HG02678 (cell line): ENCODE measurements around the gene HOXB4.

Source experiments
- ATAC-seq: cut with Tn5 transposase; IDR thresholded peaks from one replicate; pipeline ENCODE4 v1.9.1; 2021; ENCODE audit warnings: mild to moderate bottlenecking, moderate library complexity; ENCODE audit not compliant: unreplicated experiment

The HOXB4 gene

DNA sequence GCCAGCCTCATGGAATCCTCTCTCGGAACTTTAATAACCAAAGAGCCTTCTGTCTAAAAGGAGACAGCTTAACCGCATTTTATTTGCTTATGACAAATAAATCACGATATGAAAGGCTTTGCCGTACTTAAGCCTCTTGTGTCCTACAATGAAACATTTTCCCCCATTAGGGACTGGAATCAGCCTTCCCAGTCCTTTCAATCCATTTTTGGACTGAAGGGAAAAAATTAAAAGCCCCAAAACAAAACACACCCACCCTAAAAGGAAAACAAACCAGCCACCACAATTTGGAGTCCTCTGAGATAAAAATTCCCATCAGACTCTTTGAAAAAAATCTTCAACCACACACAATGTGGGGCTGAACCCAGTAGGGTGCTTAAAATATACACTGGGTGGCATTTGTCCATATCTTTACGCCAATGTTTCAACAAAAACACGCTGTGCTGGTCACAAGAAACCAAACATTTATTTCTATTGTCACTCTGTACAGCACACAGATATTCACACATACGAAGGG lies 3.0 kb downstream of the HOXB4 start:
- ATAC-seq: no peak

DNA sequence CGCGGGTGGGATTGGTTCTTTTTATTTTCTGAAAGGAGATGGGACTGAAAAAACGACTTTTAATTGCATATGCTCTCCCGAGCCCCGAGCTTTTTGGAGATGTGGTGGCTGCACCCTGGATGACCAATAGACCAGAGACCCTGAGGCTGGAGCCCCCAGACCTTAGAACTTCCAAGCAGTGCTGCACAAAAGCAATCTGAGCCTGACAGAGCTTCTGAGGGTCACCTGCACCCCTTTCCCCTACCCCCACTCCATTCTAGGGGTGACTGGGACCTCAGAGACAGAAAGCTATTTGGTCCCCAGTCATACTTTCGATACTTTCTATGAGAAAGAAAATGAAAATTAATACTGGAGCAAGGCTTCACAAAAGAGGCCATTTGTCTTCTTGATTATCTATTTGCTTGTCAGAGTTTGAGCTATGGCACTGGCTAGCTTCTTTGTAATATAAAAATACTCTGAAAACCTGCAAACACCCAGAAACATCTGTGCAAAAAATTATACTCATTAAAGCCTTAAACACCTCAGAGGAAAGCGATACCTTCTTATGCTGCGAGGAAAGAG lies 3.6 kb downstream of the HOXB4 start:
- ATAC-seq: no peak

DNA sequence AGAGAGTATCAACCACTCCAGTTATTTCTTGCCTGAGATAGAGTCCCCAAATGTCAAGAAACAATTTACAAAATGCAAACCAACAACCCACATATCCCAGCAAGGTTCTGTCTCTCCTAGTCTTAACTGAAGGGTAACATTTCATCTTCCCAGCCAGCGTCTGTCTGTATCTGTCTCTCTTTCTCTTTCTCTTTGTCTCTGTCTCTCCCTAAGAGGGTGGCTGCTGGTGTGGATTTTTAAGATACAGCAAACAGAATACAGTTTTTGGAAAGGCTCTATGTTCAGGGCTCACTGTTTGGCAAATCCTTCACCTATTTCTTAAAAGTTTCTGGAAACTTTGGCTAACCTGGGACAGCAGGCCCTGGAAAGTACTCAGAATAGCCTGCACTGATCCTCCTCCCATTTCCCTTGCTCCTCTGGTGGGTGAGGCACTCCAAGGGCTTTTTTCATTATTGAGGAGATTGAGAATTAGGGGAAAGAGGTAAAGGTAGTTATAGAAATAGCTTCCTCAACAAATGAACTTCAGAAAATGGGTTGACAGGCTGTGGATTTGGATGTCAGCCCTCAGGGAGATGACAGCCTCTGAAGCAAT lies 6.2 kb downstream of the HOXB4 start:
- no peak for ATAC-seq

DNA sequence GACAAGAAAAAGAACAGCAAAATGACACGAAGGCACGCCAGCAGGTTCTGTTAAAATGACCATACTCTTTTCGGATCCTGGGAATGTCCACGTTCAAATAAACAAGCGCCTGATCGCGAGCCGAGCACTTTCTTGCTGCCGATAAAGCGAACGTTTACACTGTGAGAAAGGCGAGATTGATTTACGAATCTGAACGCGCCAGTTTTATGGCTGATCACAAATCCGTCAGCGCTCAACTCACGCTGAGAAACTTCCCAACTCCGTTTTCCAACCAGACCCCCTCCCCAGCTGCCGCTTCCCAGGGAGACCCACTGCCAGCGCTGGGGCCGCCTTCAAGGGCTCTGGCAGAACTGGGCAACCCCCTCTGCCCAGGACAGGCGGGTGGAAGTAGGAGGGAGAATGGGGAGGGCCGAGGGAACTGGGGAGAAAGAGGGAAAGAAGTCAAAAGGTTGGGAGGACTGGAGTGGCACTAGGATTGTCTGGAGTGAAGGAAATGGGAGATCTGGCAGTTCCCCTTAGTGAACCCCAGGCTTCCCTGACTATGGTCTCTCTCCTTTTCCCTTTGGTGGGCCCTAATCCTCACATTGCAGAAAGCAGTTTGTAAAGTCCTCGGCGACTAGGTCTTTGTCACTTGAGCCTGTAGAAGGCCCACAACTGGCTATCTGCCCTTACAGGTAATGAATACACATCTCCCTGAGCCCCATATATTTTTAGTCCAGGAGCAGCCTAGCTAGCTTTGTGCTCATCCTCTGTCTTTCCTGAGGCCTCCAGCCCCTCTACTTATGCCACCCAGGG lies 6.9 kb downstream of the HOXB4 start:
- ATAC-seq: no peak

DNA sequence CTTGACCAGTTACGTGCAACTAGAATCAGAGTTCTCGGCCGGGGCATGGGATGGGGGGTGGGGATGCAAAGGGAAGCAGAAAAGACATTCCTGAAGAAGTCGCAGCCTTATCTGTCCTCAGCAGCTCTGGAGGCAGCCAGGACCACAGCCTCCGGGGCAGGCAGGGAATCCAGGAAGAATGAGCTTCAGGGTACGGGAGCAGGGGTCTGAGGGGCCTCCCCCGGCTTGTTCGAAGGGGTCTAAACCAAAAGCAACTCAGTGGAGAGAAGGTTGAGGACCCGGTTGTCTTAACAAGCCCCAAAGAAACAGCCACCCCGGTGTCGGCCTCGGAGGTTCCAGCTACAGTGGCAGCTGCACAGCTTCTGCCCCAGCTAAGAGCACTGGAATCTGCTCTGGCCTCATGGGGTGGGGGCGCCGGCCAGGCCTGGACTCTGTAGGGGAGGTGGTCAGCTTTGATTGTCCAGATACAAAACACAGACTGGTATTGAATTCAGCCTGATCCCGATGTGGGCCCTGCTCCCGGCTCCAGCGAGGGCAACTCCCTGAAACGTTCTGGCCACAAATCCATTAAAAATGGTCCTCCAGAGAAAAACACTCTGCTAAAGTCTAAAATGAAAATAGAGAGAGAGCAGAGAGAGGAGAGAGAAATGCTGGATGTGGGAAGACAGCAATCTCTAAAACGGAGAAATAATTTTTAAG lies 7.7 kb downstream of the HOXB4 start:
- ATAC-seq: no peak

DNA sequence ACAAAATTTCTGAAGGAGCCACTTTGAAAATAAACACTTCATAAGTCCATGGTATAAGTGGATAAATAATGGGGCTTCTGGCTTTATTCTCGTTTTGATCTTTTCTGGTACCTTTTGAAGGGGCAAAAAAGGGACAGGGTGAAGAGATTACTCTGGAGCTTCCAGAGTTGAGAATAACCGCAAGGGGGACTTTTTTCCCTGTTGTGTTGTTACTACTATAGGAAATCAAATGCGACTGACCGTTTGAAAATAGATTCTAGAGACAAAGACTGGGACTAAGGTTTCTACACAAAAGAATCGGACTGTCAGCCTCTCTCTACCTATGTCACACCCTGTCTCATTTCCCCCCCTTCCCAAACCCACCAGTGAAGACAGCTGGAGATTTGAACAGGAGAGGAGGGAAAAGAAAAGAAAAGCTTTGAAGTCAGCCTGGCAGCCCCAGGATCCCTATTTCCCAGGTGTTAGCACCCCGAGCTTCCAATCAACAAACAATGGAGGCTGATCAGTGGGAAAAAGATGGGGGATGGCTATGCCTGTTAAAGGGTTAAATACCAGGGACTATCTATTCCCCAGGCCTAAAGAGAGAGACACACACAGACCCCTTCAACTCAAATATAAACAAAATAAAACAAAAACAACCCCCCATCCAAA lies 8.4 kb downstream of the HOXB4 start:
- no peak for ATAC-seq

DNA sequence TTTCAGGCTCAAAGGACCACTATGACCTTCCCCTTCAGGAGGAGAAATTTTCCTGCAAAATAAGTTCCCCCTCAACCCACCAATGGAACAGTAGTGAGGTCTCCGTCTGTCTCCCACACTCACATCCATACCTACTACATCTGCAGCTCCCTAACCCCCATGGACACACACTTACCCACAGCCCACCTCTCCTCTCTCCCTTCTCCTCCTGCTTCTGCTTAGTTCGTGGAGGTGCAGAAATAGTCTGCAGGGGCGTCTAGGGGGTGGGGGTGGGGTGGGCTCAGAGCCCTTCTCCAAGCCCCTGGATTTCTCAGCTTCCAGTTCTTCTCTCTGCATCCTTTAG lies 8.9 kb downstream of the HOXB4 start:
- no peak for ATAC-seq

DNA sequence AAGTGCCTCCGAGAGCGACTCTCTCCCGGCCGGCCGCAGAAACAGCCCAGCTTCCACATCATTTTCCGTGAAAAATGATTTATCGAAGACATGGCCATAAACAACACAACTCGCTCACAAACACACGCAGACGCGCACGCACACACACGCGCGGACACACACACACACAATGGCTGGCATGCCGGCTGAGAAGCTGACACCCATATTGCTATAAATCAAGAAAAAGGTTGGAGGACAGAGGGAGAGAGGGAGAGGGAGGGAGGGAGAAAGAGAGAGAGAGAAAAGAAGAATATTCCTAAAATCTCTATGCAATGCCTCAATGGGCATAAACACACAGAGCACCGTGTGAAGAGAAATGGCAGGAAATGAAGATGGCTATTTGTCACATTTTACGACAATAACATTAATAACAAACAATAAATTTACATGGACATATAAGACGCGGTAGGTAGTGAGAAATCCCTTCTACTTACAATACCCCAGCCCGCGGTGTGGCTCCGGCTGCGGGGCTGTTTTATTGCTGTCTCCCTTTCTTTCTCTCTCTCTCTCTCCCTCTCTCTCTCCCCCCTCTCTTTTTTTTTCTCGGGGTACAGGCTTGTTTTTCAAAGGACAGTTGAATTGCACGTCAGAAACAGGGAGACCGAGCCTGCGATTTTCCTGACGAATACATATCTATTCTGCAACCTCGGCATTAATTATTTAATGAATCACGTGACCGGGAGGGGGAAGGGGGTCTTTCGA lies 9.5 kb downstream of the HOXB4 start:
- ATAC-seq: no peak

DNA sequence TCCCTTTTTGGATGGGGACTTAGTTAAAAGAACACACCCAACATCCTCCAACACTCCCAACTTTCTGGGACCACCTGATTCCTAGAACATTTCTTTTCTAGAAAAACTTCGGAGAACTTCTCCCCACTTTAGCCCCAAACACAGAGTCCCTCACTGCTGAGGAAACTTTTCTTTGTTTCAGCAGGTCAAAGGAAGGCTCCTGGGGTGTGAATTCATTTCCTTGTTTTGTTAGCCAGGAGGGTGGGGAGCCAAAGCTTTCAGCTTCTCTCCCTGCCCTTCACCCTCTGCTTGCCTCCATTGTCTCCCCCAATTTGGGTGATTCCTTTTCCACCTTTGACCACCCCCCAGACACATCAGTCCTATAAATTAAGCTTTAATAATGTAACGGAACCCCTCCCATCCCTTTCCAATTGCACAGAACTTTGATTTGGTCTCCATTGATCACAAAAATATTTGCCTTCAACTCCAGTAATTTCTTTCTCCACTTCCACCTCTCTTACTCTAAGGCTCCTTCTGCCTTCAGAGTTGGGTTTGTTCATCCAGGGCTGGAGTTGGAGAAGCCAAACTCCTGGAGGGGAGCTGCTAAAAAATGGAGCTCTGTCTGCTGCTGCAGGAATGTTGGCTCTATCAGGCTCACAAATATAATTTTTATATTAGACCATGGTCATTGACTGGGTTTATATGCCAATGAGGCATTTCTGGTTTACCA lies 10.3 kb downstream of the HOXB4 start:
- no peak for ATAC-seq

DNA sequence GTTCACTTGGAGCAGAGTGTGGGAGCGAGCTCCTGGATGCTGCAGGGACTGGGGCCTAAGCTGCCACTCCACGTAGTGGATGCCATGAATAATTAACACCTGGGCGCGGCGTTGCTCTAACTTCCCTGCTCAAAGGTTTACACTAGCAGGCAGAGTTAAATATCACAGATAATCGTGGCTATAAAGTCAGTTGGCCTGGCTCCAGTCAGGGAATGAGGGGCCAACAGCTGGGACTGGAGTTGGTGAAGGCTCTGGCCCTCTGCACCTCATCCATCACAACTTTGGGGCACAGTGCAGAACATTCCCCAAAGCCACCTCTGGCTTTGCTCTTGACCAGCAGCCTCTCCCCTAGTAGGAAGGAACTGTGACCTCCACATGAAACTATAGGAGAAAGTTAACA lies 10.9 kb downstream of the HOXB4 start:
- no peak for ATAC-seq

DNA sequence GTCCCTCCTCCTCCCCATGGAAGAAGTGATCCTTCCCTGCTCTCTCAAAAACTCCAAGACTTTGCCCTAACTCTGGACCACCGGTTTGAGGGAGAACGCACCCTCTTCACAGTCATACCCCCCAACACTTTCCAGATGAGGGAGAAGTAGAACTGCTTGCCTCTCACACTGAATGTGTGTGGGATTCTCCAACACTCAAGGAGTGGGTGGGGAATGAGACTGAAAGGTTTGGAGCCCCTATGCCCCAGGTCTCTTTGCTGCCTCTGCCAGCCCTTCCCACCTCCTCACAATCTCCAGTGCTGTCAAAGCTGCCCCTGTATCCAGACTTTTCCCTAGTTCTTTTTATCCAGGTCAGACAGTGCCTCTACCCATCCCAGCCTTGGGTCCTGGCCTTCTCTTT lies 11.4 kb downstream of the HOXB4 start:
- ATAC-seq: no peak

DNA sequence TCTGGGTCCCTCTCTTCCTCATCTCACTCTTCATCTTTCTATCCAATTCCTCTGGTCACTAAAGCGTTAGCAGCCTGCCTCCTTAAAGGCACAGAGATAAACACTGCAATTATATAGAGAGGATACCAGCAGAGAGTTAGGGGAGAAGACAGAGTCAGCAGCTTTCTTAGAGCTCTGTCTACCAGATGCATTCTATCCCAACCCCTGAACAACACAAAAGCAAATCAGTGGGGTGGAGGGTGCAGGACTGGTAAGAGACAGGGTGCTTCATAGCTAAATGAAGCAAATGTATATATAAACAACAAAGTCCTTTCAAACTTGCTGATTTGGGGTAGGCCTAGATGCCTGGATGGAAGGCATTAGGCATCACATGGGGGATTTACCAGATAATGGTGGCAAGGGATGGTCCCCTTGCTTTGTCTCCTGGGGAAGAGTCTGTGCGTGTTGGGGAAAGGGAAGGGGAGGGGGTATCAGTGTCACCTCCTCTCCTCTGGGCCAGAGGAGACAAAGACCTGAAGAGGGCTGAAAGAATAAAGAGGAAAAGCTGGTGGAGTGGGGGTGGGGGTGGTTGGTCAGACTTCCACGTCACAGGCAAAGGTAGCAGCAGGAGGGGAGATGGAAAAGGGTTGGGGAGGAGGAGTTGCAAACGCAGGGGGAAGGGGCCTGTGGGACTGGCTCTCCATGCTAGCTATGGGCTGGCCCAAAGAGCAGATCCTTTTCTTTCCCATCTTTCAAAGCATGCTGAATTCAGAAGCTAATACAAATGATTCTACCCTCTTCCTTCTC lies 12.0 kb downstream of the HOXB4 start:
- no peak for ATAC-seq

DNA sequence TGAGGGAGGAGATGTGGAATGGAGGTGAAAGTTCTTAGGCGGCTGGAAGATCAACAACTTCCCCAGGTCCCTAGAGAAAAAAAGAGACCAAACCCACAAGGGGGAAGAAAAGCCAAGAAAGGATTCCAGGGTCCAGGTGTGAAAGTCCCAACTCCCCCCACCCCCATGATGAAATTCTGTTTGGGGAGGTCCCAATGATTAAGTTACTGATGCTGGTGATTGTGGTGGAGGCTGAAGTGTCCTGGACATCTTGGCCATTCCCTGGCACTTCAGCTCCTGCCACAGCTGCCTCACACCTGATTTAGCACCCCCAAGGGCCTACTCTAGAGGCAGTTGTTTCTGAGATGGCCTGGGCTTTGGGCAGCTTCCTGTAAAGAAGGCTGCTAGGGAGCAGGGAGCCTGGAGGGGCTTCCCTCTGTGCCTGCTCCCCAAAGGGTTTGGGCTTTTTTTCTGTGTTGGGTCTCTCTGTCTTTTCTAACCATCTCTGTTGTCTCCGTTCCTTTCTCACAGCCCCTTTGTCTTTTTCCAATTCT lies 13.1 kb downstream of the HOXB4 start:
- ATAC-seq: no peak

DNA sequence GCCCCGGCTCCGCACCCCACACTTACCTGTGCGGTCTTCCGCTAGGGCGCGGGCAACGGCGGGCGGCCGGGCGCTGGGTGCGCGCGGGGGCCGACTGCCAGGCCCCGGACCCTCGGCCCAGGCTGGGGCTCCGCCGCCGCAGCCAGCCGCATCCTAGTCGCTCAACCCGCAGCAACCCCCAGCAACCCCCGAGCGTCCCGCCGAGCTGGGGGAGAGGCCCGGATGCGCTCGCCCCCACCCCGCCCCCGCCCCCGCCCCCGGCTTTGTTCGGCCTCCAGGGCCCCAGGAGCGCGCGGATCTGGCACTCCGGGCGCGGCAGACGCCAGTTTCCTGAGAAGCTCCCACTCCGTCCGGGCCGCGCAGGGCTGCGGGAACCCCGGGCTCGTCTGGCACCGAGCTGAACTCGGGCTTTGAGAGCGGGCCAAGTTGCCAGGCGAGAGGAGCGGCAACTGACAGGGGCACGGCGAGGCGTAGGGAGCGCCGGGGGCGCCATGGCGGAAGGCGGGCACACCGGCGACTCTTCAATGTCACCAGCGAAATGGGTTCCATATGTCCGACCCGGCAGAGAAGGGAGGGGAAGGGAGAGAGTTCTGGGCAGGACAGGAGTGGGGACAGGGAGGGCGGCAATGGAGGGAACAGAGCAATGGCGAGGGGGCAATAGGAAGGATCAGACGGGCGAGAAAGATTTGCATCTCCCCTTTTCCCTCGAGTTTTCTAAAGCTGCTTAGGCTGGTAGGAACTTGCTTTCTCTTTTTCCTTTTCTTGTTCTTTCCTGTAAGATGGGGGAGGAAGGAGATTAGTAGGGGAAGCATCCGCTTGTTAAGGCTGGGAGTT lies 13.7 kb downstream of the HOXB4 start:
- ATAC-seq: no peak

DNA sequence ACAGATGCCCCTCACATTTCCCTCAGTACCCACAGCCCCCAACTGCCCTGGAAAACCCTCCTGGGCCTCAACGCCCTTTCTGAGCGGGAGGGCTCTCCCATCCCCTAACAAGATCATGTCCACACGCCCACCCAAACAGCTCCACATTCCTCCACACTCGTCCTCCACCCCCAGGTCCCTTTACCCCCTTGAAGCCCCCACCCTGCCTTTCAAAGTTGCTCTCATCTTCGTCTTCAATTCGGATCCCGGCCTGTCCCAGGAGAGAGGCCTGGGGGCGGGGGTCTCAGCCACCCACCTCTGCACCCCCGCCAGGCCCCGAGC lies 14.3 kb downstream of the HOXB4 start:
- ATAC-seq: no peak

DNA sequence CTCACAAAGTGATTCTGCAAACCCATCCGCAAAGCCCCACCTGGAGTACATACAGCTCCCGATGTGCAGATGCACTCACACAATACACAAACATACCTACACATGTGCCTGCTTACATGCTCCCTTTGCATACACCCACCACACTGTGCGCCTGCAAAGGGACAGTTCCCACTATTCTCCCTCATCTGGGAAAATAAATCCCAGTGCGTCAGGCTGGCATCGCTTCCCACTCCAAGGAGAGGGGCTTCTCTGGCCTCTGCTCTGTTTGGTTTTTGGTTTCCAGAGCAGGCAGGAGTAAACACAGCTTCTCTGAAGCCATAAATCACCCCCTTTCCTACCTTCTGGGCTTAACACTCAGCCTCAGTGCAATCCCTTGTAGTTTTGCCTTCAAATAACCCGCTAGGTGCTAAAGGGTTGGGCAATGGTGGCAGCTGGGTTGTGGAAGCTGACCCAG lies 14.7 kb downstream of the HOXB4 start:
- ATAC-seq: no peak

DNA sequence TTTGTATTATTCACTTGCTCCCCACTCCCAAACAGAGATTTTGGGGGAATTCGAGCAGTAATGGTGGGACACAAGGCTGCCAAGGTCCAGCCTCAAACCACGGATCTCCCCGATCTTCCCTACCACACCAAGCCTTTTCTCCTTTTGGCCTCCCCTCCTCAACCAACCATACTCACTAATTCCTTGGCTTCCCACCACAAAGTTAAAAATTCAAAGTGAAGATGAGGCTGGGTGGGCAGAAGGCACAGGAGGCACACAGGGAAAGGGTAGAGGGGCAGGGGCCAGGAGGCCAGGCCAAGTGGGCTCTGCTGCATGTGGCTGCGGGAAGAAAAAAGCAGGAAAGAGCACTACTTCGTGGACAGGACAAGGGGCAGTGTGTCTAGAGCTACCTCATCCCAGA lies 15.2 kb downstream of the HOXB4 start:
- no peak for ATAC-seq
